ENCODE results near the gene CALHM3. TPM values are rescaled to one million over a fixed set of nuclear protein-coding genes. Genes with fewer than 3 reads are reported as not detected.

Gene CALHM3
- total RNA-seq, 3 donors from 2014 or later, result not detected

- H3K4me1 ChIP-seq (ENCODE audit: low read depth), result no peaks in the 10 kb centered on the region
- ATAC-seq, result no peak
- no peak overlapping the region for H3K4me3 ChIP-seq
- H3K36me3 ChIP-seq (ENCODE audit: low read depth), result peaks cover 12% of the 10 kb centered on the region
- intact Hi-C loops (cut with DNase I, micrococcal nuclease), result no loop called here
- no peak for DNase-seq
- H3K9me3 ChIP-seq, result no peaks in the 10 kb centered on the region
- no peak for TF ChIP-seq CTCF (IDR thresholded peaks at IDR 0.05)
Measured at GRCh38 chr10:103427866-103428265, 51.2 kb downstream of the CALHM3 start.

GRCh38 chr10:103423748-103424147, 55.3 kb downstream of the CALHM3 start:
- intact Hi-C loops (cut with DNase I, micrococcal nuclease), result no loop called here

More at GRCh38 chr10:103423748-103424147, 55.3 kb downstream of the CALHM3 start:
- no peak overlapping the region for H3K4me3 ChIP-seq
- no peak for TF ChIP-seq CTCF (IDR thresholded peaks at IDR 0.05)
- no peak for DNase-seq
- H3K9me3 ChIP-seq, result no peaks in the 10 kb centered on the region
- peaks cover 13% of the 10 kb centered on the region for H3K36me3 ChIP-seq (ENCODE audit: low read depth)
- ATAC-seq, result no peak
- H3K4me1 ChIP-seq (ENCODE audit: low read depth), result no peaks in the 10 kb centered on the region

Other genes with a start within 250 kb of the CALHM3 start
- gene RPEL1, start 233.4 kb downstream of the CALHM3 start, total RNA-seq, result under 1 TPM in 1 of 3 donors, not detected in 2; 0.13 TPM
- gene INA, start 202.1 kb downstream of the CALHM3 start, total RNA-seq, result 1 to 10 TPM in 1 of 3 donors, under 1 TPM in 2; 0.34 to 6.8 (median 0.55) TPM
- 10 to 100 TPM in 1 of 3 donors, 1 to 10 TPM in 2; 5.2 to 10.6 (median 5.7) TPM for gene PCGF6, start 128.1 kb downstream of the CALHM3 start, total RNA-seq
- 1 to 10 TPM; 4.1 to 7.1 (median 4.4) TPM for gene TAF5, start 111.3 kb downstream of the CALHM3 start, total RNA-seq
- 100 to 1,000 TPM; 391 to 519 (median 516) TPM for gene ATP5MK, start 82.8 kb downstream of the CALHM3 start, total RNA-seq
- 10 to 100 TPM; 22.3 to 24.5 (median 22.7) TPM for gene PDCD11, start 82.6 kb downstream of the CALHM3 start, total RNA-seq
- gene CALHM2, start 26.9 kb downstream of the CALHM3 start, total RNA-seq, result 10 to 100 TPM in 2 of 3 donors, 1 to 10 TPM in 1; 5.8 to 16.8 (median 12.3) TPM
- gene CALHM1, start 20.3 kb downstream of the CALHM3 start, total RNA-seq, result not detected
- gene NEURL1, start 14.5 kb upstream of the CALHM3 start, total RNA-seq, result 10 to 100 TPM; 15.9 to 68.7 (median 42.9) TPM